ENCODE results near the gene PLPP6.

GRCh38 chr9:4714266-4715016 is 52.3 kb downstream of the PLPP6 start:
- TF ChIP-seq CTCF (IDR thresholded peaks at IDR 0.05; ENCODE audit: extremely low read depth in 1 of 2, insufficient read depth in 1 of 2, low read depth in 1 of 2, low read length in 2 of 2) (no peak), POLR2A (IDR thresholded peaks at IDR 0.05; ENCODE audit: low read depth, low read length) (no peak), MAX (IDR thresholded peaks at IDR 0.05; ENCODE audit: insufficient read depth, insufficient read length) (no peak)
